Heart right ventricle (tissue), 16 donors: ENCODE results near the gene DNAAF1. TPM values are rescaled to one million over a fixed set of nuclear protein-coding genes. Genes with fewer than 3 reads are reported as not detected.
A peak's percentile ranks its signal among the peaks of the same experiment; 100 is the strongest.

Experiments
- ATAC-seq, 8 donors: fragments of 200-7000 bp; cut with Tn5 transposase; one replicate each; pipeline ENCODE4 v1.9.1; 2020; ENCODE audit warnings: mild to moderate bottlenecking in 8 of 8, moderate library complexity in 8 of 8, moderate number of reproducible peaks in 1 of 8
- DNase-seq, 2 donors: peaks; one replicate each; pipeline ENCODE4 v3.0.0-alpha.2; 2020
- H3K27ac ChIP-seq, 10 donors: fragments of 200-600 bp; sonication (generic) in 2 of 10; one replicate each; pipeline versions ENCODE4 v1.5.0 to v1.8.0; 2020 to 2022; ENCODE audit warnings: mild to moderate bottlenecking in 3 of 10
- H3K27me3 ChIP-seq, 7 donors: fragments of 200-600 bp; one replicate each; pipeline ENCODE4 v1.8.0; 2021 to 2022; ENCODE audit warnings: mild to moderate bottlenecking in 2 of 7
- H3K36me3 ChIP-seq, 9 donors: fragments of 200-600 bp; sonication (generic) in 1 of 9; one replicate each; pipeline versions ENCODE4 v1.5.0 to v1.8.0; 2020 to 2022; ENCODE audit warnings: mild to moderate bottlenecking in 2 of 9
- H3K4me1 ChIP-seq, 9 donors: fragments of 200-600 bp; sonication (generic) in 1 of 9; one replicate each; pipeline versions ENCODE4 v1.5.0 to v1.8.0; 2020 to 2022; ENCODE audit warnings: mild to moderate bottlenecking in 4 of 9
- H3K4me3 ChIP-seq, 10 donors: fragments of 200-600 bp; sonication (generic) in 2 of 10; one replicate each; pipeline versions ENCODE4 v1.5.0 to v1.8.0; 2020 to 2022; ENCODE audit warnings: mild to moderate bottlenecking in 7 of 10, moderate library complexity in 2 of 10
- H3K9me3 ChIP-seq, 11 donors: fragments of 200-600 bp in 10 of 11; sonication (generic) in 2 of 11; one replicate each; pipeline versions ENCODE4 v1.5.0 to v1.8.0; 2013 to 2022; ENCODE audit warnings: mild to moderate bottlenecking in 2 of 11, control low read depth in 1 of 11, moderate library complexity in 1 of 11
- CTCF ChIP-seq, 9 donors: fragments of 200-600 bp; sonication (generic) in 2 of 9; IDR thresholded peaks; one replicate each; pipeline versions ENCODE4 v1.5.0 to v1.8.0; 2021 to 2022; ENCODE audit warnings: antibody characterized with exemption in 9 of 9, mild to moderate bottlenecking in 5 of 9, moderate library complexity in 1 of 9
- WGBS, 2 donors: extraction: QIAGEN DNeasy Blood & Tissue Kit; methylation state at CpG; one replicate each; pipeline ENCODE4 v1.1.7; 2013; ENCODE audit warnings: inconsistent platforms in 1 of 2; 5-methylcytosine and 5-hydroxymethylcytosine counted together
- intact Hi-C, 10 donors: fragments of 100-400 bp; cut with DNase I; formaldehyde crosslinking; loops; one replicate each; pipeline versions ENCODE4 v1.11.1 to v1.14.2; 2022
- long read RNA-seq, 3 donors: library from polyadenylated mRNA; unstranded; transcript quantifications; one replicate each; pipeline ENCODE4 v2.0.0, GENCODE V29; 2020 to 2021
- polyA plus RNA-seq, 2 donors: library from polyadenylated mRNA; stranded (reverse); fragments of 200-250 nt; gene quantifications; one replicate each; pipeline ENCODE4 v1.2.3, GENCODE V29; 2013
- total RNA-seq, 10 donors: library from RNA; stranded (reverse); fragmentation: NEBNext Ultra II Directional in 3 of 10; extraction: Animal tissue kit (Norgen Biotek cat#: 25700) in 3 of 10; gene quantifications; one replicate each; pipeline versions ENCODE4 v1.2.1 to v1.2.4, GENCODE V29; 2021 to 2023
- donor health status: Arrhythmogenic right ventricular cardiomyopathy.
- donor health status: ischemic (EF 13 %, LVEDD 7.1; RV severe dilation, severe dysfunction).
- donor health status: healthy with polysubstance abuse.
- donor health status: DM: no; HTN: yes; CAD: no.
- donor health status: DM: no; HTN: no; CAD: no.
- donor health status: ischemic (EF 25% LVEDD 6.9; RV normal size, moderate dysfunction).
- donor health status: ischemic (EF 25% LVEDD 5.7; RV mildly dilated, moderate dysfunction).
- donor health status: healthy.
- donor health status: DM: yes; HTN: yes; CAD: no.
- donor health status: Ischemic cardiomyopathy.
- donor health status: ischemic (EF 35%, LVEDD 5.7; RV mildly dilated, moderate dysfunction).
- donor health status: nonischemic (EF 11% LVEDD 7.7; RV severe dilation, severe dysfunction).
- donor health status: DM: yes; HTN: yes; CAD: no.
- donor health status: PGD.
- donor health status: ischemic (EF 29% LVEDD 5.4; RV normal size, mild dysfunction).
- donor health status: nonischemic (EF 23%, LVEDD 6.1; RV moderate dilation, normal function).

DNAAF1 gene
- total RNA-seq (under 1 TPM in 3 of 10 donors, not detected in 7; 0.23 to 0.54 (median 0.28) TPM), polyA plus RNA-seq (1 to 10 TPM in 1 of 2 donors, under 1 TPM in 1; 0.33 to 2.6 TPM)
- long read RNA-seq, donor 1 = 0 reads
- long read RNA-seq, donor 2, partial matches to known transcripts = 0 of 1 reads
- long read RNA-seq, donor 2, other reads (novel, unspliced or antisense) = 0 of 1 reads
- long read RNA-seq, donor 3 = 0 reads

- WGBS, 2 donors = 0 to 1% methylated on average over 89 of the region's 89 CpGs
- ATAC-seq (peak; percentile 91 to 97 (median 96)), DNase-seq (peak; percentile 90 to 95)
- Histone ChIP-seq H3K36me3 (no peaks in the 10 kb centered on the region), H3K27me3 (peaks cover 0 to 5% (median 0%) of the 10 kb centered on the region in 7 donors), H3K4me3 (peak within 1 kb of the TSS; percentile 71 to 99 (median 90)), H3K27ac (peak within 1 kb of the TSS in 9 of 10 donors; percentile 65 to 90 (median 81)), H3K9me3 (no peaks in the 10 kb centered on the region), H3K4me1 (peaks cover 0 to 19% (median 10%) of the 10 kb centered on the region in 9 donors)
- intact Hi-C loops = loop anchor here in 3 of 10 donors (2.0 to 10.0 kb wide), 3 partner anchors 37 to 70 kb away; partner anchors contain the start of gene TAF1C (in 1 of the 3)
- TF ChIP-seq CTCF (IDR thresholded peaks at IDR 0.05) = peak in 5 of 9 donors; percentile 6 to 36 (median 21)
Observed at GRCh38 chr16:84144859-84145639, at the start of gene DNAAF1, which contains the start of gene HSDL1. TSS of gene DNAAF1 (plus strand) at chr16:84145308. CDS start at chr16:84145441, 133 bp downstream. TSS of gene HSDL1 (minus strand) at chr16:84145177. CDS start at chr16:84131321, 13,856 bp downstream.

- ATAC-seq (peak; percentile 11 to 62 (median 52)), DNase-seq (no peak)
- intact Hi-C loops = loop anchor here in 1 of 10 donors (10.0 kb wide), 1 partner anchor 389 kb away; no protein-coding TSS in a partner anchor
- H3K4me1 ChIP-seq = peaks cover 0 to 28% (median 6%) of the 10 kb centered on the region in 9 donors
- 62 to 74% methylated on average over 14 of the region's 14 CpGs for WGBS, 2 donors
- H3K36me3 ChIP-seq = peaks cover 5 to 99% (median 58%) of the 10 kb centered on the region in 9 donors
- no peak overlapping the region for H3K4me3 ChIP-seq
- no peak for TF ChIP-seq CTCF (IDR thresholded peaks at IDR 0.05)
- H3K9me3 ChIP-seq = no peaks in the 10 kb centered on the region
- no peaks in the 10 kb centered on the region for H3K27me3 ChIP-seq
- H3K27ac ChIP-seq = peak overlapping the region in 2 of 10 donors; percentile 8 to 28
Observed at GRCh38 chr16:84095466-84095865, 49.6 kb upstream of the DNAAF1 start.

GRCh38 chr16:84096447-84097005, 48.6 kb upstream of the DNAAF1 start:
- ATAC-seq (peak in 1 of 8 donors; percentile 29), DNase-seq (no peak)
- H3K27me3 ChIP-seq = no peaks in the 10 kb centered on the region
- H3K4me1 ChIP-seq = peaks cover 0 to 28% (median 6%) of the 10 kb centered on the region in 9 donors
- no peak overlapping the region for H3K27ac ChIP-seq
- no peak overlapping the region for H3K4me3 ChIP-seq
- no peaks in the 10 kb centered on the region for H3K9me3 ChIP-seq
- WGBS, 2 donors = 77 to 79% methylated on average over 4 of the region's 4 CpGs
- no peak for TF ChIP-seq CTCF (IDR thresholded peaks at IDR 0.05)
- intact Hi-C loops = loop anchor here in 1 of 10 donors (10.0 kb wide), 1 partner anchor 388 kb away; no protein-coding TSS in a partner anchor
- H3K36me3 ChIP-seq = peaks cover 5 to 99% (median 49%) of the 10 kb centered on the region in 9 donors

- no peak for ATAC-seq
- H3K36me3 ChIP-seq = peaks cover 0 to 81% (median 27%) of the 10 kb centered on the region in 9 donors
Observed at GRCh38 chr16:84098939-84099338, 46.2 kb upstream of the DNAAF1 start.

More at GRCh38 chr16:84098939-84099338, 46.2 kb upstream of the DNAAF1 start:
- WGBS, 2 donors = 94 to 95% methylated on average over 7 of the region's 7 CpGs
- H3K27me3 ChIP-seq = no peaks in the 10 kb centered on the region
- no peaks in the 10 kb centered on the region for H3K9me3 ChIP-seq
- no peak overlapping the region for H3K4me3 ChIP-seq
- intact Hi-C loops = loop anchor here in 1 of 10 donors (10.0 kb wide), 1 partner anchor 386 kb away; no protein-coding TSS in a partner anchor
- no peak for DNase-seq
- peaks cover 0 to 38% (median 11%) of the 10 kb centered on the region in 9 donors for H3K4me1 ChIP-seq
- H3K27ac ChIP-seq = no peak overlapping the region
- TF ChIP-seq CTCF (IDR thresholded peaks at IDR 0.05) = no peak
